WTC11 (cell line): ENCODE measurements around the gene STRA8. TPM values are rescaled to one million over a fixed set of nuclear protein-coding genes. Genes with fewer than 3 reads are reported as not detected.

ENCODE experiments used
- ATAC-seq: fragments of 200-7000 bp; cut with Tn5 transposase; 2 replicates; pipeline ENCODE4 v1.10.0; 2021; ENCODE audit warnings: mild to moderate bottlenecking, moderate library complexity
- CTCF ChIA-PET: fragments of 300-600 bp; sonication (Branson Sonifier 250); formaldehyde crosslinking; loops from one replicate; lab custom pipeline; 2021; ENCODE audit warnings: antibody characterized with exemption; lab: Charles Lee
- POLR2A ChIA-PET: fragments of 350-600 bp; sonication (Branson Sonifier 250); formaldehyde crosslinking; loops from one replicate; lab custom pipeline; 2021; ENCODE audit warnings: antibody characterized with exemption; lab: Charles Lee
- DNase-seq: peaks from one replicate; pipeline ENCODE4 v3.0.0; 2021; ENCODE audit warnings: low spot score
- H3K27ac Mint-ChIP-seq: 2 replicates; pipeline ENCODE4 v1.8.0; 2021; ENCODE audit warnings: mixed read lengths
- H3K27me3 Mint-ChIP-seq: 2 replicates; pipeline ENCODE4 v1.8.0; 2021; ENCODE audit warnings: low read depth, mild to moderate bottlenecking, moderate library complexity, mixed read lengths
- H3K36me3 Mint-ChIP-seq: 2 replicates; pipeline ENCODE4 v1.8.0; 2021; ENCODE audit warnings: mixed read lengths
- H3K4me1 Mint-ChIP-seq: 2 replicates; pipeline ENCODE4 v1.8.0; 2022; ENCODE audit warnings: mixed read lengths
- H3K4me3 Mint-ChIP-seq: 2 replicates; pipeline ENCODE4 v1.8.0; 2021; ENCODE audit warnings: mild to moderate bottlenecking, moderate library complexity, mixed read lengths
- H3K9me3 Mint-ChIP-seq: 2 replicates; pipeline ENCODE4 v1.8.0; 2021; ENCODE audit warnings: mixed read lengths
- AR ChIP-seq: fragments of 250-450 bp; sonication (Bioruptor Pico); IDR thresholded peaks from 2 replicates; pipeline ENCODE4 v1.9.0; 2021; ENCODE audit warnings: mild to moderate bottlenecking
- ATF1 ChIP-seq: sonication (generic); formaldehyde crosslinking; IDR thresholded peaks from 2 replicates; pipeline ENCODE4 v1.8.1; 2023; ENCODE audit warnings: mild to moderate bottlenecking, moderate library complexity, missing genetic modification reagents
- CDX4 ChIP-seq: fragments of 250-450 bp; sonication (Bioruptor Pico); IDR thresholded peaks from 2 replicates; pipeline ENCODE4 v1.9.0; 2021; ENCODE audit warnings: moderate library complexity, mild to moderate bottlenecking, inconsistent platforms, borderline replicate concordance
- E2F4 ChIP-seq: sonication (generic); formaldehyde crosslinking; IDR thresholded peaks from 2 replicates; pipeline ENCODE4 v1.8.1; 2022; ENCODE audit warnings: low read depth, mild to moderate bottlenecking, moderate library complexity, missing genetic modification reagents, borderline replicate concordance
- EMX1 ChIP-seq: fragments of 250-450 bp; sonication (Bioruptor Pico); IDR thresholded peaks from 2 replicates; pipeline ENCODE4 v1.8.0; 2021; ENCODE audit warnings: mild to moderate bottlenecking
- IRF1 ChIP-seq: sonication (generic); formaldehyde crosslinking; IDR thresholded peaks from 2 replicates; pipeline ENCODE4 v1.8.0; 2023; ENCODE audit warnings: missing genetic modification reagents
- JAZF1 ChIP-seq: fragments of 250-450 bp; sonication (Bioruptor Pico); IDR thresholded peaks from 2 replicates; pipeline ENCODE4 v1.9.0; 2021; ENCODE audit warnings: moderate library complexity, mild to moderate bottlenecking, inconsistent platforms
- KAT7 ChIP-seq: sonication (generic); formaldehyde crosslinking; IDR thresholded peaks from 2 replicates; pipeline ENCODE4 v1.8.1; 2023; ENCODE audit warnings: missing genetic modification reagents, mild to moderate bottlenecking, borderline replicate concordance
- TCF7 ChIP-seq: sonication (generic); formaldehyde crosslinking; IDR thresholded peaks from 2 replicates; pipeline ENCODE4 v1.8.0; 2022; ENCODE audit warnings: mild to moderate bottlenecking, low read depth, missing genetic modification reagents, moderate library complexity
- ZMAT4 ChIP-seq: fragments of 250-450 bp; sonication (Bioruptor Pico); IDR thresholded peaks from 2 replicates; pipeline ENCODE4 v1.9.0; 2021; ENCODE audit warnings: mild to moderate bottlenecking
- ZNF121 ChIP-seq: sonication (generic); formaldehyde crosslinking; IDR thresholded peaks from 2 replicates; pipeline ENCODE4 v1.8.0; 2023; ENCODE audit warnings: missing genetic modification reagents
- ZNF532 ChIP-seq: fragments of 250-450 bp; sonication (Bioruptor Pico); IDR thresholded peaks from 2 replicates; pipeline ENCODE4 v1.9.0; 2021; ENCODE audit warnings: mild to moderate bottlenecking, borderline replicate concordance
- ZSCAN18 ChIP-seq: fragments of 250-450 bp; sonication (Bioruptor Pico); IDR thresholded peaks from 2 replicates; pipeline ENCODE4 v2.1.2; 2022; ENCODE audit warnings: mild to moderate bottlenecking, moderate library complexity
- total RNA-seq: library from RNA; stranded (reverse); gene quantifications from 3 replicates; pipeline ENCODE4 v1.2.3, GENCODE V29; 2021

Gene STRA8
- total RNA-seq, 1 experiment from 2014 or later: not detected

GRCh38 chr7:135213831-135214230 lies 19.8 kb upstream of the STRA8 start:
- Mint-ChIP-seq H3K4me1 (peaks cover 15% of the 10 kb centered on the region), H3K36me3 (no peaks in the 10 kb centered on the region), H3K4me3 (no peak overlapping the region), H3K27me3 (peaks cover 15% of the 10 kb centered on the region), H3K9me3 (no peaks in the 10 kb centered on the region), H3K27ac (no peak overlapping the region)
- DNase-seq: no peak
- ChIA-PET CTCF (interaction anchor here (0.7 kb wide), 1 partner anchor 189 kb away, joined by 3 read pairs; no protein-coding TSS in a partner anchor), POLR2A (no interaction called here)
- no peak for TF ChIP-seq EMX1
- no peak for TF ChIP-seq ZMAT4
- TF ChIP-seq IRF1: no peak
- no peak for TF ChIP-seq E2F4
- no peak for TF ChIP-seq CDX4
- no peak for TF ChIP-seq TCF7 (CRISPR knock-in tag)
- TF ChIP-seq KAT7 (CRISPR knock-in tag): no peak
- no peak for TF ChIP-seq JAZF1 (CRISPR knock-in tag)
- TF ChIP-seq ZSCAN18: no peak
- no peak for TF ChIP-seq ZNF532 (CRISPR knock-in tag)
- TF ChIP-seq ZNF121 (CRISPR knock-in tag): no peak
- ATAC-seq: no peak

GRCh38 chr7:135215180-135215579 lies 18.5 kb upstream of the STRA8 start:
- Mint-ChIP-seq H3K27me3 (peaks cover 10% of the 10 kb centered on the region), H3K27ac (no peak overlapping the region), H3K9me3 (peaks cover 2% of the 10 kb centered on the region), H3K36me3 (peaks cover 2% of the 10 kb centered on the region), H3K4me3 (no peak overlapping the region), H3K4me1 (peaks cover 23% of the 10 kb centered on the region)
- CTCF ChIA-PET: no interaction called here
- POLR2A ChIA-PET: no interaction called here
- no peak for DNase-seq
- TF ChIP-seq JAZF1 (CRISPR knock-in tag): no peak
- TF ChIP-seq AR (CRISPR knock-in tag): no peak
- TF ChIP-seq ATF1 (CRISPR knock-in tag): no peak
- ATAC-seq: no peak
